SU-DHL-6 (cell line): ENCODE data around the gene DAND5.

Source experiments
- EZH2phosphoT487 ChIP-seq: fragments of 200-600 bp; sonication (generic), shearing (Covaris generic); conservative IDR thresholded peaks from 2 replicates; pipeline ENCODE4 v1.6.1; 2018; ENCODE audit warnings: mild to moderate bottlenecking, antibody characterized with exemption, low read length, moderate library complexity, mixed read lengths
- TF ChIP-seq, protein P1 (sequence below): fragments of 200-600 bp; sonication (generic); IDR thresholded peaks from one replicate; pipeline ENCODE4 v1.5.1; 2017; ENCODE audit warnings: antibody characterized with exemption, mild to moderate bottlenecking, low read length, moderate library complexity; ENCODE audit not compliant: insufficient read depth, poor library complexity, severe bottlenecking

DNA sequence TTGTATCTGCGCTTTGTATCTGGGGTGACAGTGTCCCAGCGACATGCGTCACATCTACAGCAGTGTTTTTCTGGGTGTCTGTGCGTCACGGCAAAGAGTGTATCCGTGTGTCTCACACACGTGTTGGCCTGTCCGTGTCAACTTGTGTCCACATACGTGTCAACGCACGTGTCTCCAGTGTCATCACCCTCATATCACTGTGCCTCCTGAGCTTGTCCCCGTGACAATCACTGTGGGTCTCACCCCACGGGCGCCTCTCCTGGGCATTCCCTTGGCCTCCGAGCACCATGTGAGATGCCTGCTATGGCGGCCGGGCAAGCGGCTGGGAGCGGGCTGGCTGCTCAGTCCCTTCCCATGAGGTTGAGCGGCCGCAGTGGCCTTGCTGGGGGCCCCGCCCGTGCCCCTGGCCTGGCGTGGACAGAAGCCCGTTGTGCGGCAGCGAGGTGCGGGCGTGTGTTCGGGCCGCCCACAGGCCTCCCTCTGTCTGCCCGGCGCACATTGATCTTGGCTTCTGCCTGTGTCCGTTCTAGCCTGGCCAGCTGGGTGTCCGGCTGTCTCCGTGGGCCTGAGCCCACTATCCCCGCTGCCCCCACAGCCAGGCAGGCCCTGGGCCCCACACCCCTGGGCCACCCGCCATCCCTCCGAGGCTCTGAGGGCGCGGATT, 32.3 kb downstream of the DAND5 start:
- TF ChIP-seq, protein P1, sequence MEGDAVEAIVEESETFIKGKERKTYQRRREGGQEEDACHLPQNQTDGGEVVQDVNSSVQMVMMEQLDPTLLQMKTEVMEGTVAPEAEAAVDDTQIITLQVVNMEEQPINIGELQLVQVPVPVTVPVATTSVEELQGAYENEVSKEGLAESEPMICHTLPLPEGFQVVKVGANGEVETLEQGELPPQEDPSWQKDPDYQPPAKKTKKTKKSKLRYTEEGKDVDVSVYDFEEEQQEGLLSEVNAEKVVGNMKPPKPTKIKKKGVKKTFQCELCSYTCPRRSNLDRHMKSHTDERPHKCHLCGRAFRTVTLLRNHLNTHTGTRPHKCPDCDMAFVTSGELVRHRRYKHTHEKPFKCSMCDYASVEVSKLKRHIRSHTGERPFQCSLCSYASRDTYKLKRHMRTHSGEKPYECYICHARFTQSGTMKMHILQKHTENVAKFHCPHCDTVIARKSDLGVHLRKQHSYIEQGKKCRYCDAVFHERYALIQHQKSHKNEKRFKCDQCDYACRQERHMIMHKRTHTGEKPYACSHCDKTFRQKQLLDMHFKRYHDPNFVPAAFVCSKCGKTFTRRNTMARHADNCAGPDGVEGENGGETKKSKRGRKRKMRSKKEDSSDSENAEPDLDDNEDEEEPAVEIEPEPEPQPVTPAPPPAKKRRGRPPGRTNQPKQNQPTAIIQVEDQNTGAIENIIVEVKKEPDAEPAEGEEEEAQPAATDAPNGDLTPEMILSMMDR = no peak
- TF ChIP-seq EZH2phosphoT487 = no peak
